GM10847 (cell line): Measurements from ENCODE around the gene SHH.

ENCODE experiments used
- POLR2A ChIP-seq: IDR thresholded peaks from 2 replicates; pipeline ENCODE4 v1.6.1; 2011; ENCODE audit not compliant: insufficient read length; ENCODE audit errors: extremely low read depth

The SHH gene

DNA sequence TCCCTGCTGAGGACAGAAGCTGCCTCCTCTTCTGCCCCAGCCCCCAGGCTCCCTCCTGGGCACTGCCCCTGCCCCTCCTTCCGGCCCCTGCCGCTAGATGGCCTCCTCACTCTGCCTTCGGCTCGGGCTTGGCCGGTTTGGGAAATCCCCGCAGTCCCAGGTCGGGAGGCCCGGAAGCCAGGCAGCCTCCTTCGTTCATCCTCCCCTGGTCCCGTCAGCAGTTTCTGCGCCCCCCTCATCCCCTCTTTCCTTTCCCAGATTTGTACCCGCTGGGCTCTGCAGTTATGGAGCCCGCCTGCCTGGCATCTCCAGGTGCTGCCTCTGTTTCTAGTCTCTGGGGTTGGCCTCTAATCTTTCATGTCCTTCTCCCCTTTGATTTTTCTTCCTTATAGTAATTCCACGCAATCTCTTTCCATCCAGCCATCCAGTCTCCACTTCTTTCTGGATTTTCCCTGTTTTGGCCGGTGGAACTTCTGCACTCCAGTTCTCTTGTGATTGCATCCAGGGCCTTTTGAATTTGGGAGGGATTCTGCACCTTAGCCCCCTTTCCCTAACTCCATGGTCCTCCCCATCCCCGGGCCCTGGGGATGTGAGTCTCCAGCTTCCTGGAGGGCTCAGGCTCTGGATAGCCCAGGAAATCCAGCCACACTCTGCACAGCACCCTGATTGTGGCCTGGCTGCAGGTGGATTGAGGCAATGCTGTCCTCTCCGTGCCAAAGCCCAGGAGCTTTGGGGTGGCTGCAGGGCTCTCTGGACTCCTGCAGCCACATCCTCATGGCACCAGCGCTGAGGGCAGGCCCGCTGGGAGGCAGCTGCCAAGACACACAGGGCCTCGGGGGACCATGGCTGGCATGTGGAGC lies 3.3 kb upstream of the SHH start:
- TF ChIP-seq POLR2A: no peak

DNA sequence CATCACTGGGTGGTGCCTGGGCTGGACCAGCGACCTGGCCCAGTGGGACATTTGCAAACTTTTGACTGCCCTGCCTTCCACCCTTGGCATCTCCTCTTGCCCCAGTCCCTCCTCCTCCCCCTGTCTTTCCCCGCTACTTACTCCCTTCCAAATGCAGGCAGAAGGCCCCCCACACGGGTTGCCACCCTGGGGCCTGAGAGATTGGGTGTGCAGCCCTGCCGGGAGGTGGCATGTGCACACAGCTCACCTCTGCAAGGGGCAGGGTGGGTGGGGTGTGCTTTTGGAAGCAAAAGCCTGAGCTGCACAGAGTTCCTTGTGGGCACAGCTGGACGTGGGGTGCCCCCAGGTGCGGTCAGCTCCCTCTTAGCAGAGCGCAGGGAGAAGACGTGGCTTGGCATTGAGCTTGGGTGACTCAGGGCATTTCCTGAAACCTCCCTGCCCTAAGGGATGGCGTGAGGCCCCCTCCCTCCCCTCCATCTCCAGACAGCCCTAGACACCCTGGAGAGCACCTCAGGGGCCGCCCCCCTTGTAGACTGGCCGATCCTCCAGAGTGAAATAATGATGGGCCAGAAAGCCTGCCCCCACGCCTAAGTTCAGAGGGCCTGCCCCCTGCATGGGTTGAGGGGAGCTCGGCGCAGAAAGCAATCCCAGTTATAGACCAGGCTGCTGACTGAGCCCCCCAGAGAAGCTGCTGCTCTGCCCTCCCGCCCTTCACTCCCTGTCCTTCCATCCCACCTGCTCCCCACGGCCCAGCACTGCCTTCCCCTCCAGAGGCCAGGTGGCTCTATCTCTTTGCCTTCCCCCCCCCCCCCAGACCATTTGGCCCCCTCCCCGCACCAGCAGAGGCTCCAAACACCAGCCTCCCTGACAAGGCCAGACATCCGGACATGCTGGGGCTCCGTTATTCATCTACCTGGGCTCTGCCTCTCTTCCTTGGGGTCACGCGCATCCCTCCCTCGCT lies 2.3 kb upstream of the SHH start:
- TF ChIP-seq POLR2A: no peak

DNA sequence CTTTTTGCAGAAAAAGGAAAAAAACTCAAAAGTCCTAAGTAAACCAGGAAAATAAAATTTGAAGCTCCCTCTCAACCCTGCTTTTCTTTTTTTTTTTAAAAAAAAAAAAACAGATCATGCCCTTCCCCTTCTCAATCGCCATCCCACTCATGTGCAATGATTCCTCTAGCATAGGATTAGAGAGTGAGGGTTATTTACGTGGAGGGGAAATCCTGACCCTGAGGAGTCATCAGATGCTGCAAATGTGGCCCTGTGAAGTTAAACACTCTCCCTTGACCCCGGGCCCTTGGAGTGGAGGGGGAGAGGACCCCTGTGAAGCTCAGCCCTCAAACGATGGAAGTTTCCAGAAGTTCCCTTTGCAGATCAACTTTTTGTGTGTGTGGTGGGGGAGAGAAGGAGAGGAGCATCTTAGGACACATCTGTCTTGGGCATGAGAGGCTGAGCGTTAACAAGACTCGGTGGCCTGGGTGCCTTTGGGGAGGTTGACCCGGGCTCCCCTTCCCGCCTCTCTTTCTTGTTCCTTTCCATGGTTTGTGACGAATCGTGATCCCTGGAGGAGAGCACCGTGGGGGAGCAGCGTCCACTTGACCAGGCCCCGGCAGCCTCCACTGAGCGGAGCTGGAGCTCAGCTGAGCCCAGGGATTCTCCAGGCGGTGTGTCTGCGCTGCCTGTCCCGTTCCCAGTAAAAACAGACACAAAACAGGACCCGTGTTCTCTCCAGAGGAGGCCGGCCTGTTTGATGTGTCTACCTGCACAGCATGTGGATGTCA lies 1.5 kb upstream of the SHH start:
- TF ChIP-seq POLR2A: no peak

DNA sequence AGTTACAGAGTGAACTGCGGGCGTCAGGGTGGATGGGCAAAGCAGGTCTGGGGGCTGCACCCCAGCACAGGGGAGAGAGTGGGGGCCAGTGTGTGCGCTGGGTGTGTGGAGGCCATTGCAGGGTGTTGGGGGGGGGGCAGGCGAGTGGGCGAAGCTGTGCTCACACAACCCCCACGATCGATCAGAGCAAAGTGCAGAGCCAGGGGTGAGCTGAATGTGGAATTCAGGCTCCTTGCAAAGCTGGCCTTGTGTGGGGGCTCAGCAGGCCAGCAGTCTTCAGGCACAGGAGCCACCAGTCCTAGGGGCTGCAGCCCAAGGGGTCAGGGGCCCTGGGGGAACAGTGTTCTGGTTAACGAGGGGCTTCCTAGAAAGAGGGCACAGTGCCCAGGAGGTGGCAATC lies 862 bp upstream of the SHH start:
- no peak for TF ChIP-seq POLR2A

DNA sequence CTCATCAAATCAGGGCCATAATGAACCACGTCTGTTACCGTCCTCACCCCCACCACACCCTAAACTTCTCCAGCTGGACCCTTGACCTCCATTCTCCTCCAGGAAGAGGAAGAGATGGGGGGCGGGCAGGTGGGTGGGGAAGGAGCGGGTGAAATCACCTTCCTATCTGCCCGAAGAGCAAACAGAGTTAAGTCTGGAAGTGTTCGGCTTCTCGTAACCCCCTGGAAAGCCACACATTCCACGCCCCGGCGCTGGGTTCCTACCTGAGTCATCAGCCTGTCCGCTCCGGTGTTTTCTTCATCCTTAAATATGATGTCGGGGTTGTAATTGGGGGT lies 736 bp downstream of the SHH start:
- TF ChIP-seq POLR2A: no peak

DNA sequence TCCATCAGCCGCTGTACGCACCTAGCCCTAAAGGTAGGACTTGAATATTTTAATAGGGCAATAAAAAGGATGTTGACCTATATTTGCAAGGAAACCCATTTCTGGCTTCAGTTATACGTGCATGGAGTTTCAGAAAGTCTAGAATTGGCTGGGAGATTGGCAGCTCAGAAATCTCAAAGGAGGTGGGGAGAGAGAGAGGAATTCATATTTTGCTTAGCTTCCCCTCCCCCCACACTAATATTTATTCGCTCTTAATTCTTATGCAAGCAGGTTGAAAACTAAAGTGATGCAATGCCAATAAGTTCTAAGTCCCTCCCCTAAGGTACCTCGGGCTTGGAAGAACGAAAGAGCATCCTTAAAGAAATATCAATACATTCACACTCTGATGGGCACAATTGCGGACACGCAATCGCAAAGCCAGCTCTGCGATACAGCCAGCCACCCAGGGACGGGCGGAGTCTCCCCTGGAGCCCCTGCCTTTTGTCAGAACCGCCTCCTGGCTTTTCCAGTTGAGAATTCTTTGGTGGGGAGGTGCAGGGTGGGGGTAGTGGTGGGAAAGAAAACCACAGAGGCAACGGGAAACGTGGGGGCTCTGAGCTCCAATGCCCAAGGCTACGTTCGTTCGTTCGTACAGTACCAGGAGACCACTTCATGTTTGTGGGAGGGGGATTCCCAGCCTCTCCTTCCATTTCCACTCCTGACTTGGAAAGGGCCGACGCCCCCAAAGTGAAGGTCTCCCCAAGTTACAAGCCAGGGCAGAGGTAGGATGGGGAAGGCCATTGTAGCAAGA lies 1.3 kb downstream of the SHH start:
- no peak for TF ChIP-seq POLR2A

DNA sequence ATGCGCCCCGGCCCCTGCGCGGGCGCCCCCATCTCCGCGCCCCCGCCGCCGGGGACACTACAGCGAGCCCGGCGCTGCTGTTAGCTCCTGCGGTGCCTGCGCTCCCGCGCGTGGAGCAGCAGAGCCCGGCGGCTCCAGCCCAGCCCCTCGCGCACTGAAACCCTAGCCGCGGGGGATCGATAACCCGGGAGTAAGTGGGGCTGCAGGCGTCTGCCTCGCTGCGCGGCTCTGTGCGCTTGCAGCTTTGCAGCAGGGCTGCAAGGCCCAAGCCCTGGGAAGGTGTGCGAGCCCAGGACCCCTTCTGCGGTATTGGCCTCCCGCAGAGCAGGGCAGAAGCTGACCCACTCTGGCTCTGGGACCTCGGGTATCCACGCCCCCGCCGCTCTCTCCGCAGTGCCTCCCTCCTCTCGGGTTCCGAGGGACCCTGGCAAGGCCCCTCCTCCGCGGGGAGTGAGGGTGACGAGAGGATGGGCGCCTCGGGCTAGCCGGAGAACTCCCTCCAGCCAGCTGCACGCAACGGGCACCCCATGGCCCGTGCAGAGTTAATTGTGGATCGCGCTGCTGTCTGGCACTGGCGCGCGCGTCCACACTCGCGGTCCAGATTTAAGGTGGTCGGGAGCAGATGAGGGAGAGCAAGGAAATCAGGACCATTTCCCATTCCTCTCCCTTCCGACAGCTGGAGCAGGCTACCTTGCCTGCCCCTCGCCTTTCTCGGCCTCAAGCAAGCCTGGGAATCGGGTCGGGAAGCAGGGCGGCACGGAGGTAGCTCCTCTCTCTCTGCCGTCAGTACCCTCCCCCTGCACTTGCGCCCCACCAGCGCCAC lies 2.1 kb downstream of the SHH start:
- TF ChIP-seq POLR2A: no peak

DNA sequence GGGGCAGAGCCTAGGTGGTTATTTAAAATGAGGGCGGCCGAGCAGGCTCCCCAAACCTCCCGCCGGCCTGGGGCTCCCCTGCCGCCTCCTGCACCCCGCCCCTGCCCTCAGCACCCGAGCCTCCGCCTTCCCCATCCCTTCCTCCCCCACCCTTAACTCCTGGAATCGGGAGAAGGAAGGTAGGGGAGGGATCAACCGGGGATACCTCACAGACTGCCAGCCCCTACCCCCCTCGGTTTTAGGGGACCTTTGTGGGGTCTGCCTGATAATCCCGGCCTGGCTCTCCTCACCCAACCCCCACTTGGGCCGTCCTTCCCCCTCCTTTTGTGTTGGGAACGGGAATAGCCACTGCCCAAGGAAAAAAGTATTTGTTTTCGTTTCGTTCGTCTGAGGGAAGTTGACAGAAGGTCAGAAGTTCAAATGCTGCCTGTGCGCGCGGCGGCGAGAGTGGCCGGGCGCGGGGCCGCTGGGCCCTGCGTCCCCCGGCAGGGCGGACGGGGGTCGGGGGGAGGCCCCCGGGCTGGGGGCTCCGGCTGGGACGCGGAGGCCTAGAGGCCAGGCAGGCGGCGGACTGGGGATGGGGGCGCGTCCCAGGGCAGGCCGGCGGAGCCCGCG lies 2.8 kb downstream of the SHH start:
- no peak for TF ChIP-seq POLR2A

DNA sequence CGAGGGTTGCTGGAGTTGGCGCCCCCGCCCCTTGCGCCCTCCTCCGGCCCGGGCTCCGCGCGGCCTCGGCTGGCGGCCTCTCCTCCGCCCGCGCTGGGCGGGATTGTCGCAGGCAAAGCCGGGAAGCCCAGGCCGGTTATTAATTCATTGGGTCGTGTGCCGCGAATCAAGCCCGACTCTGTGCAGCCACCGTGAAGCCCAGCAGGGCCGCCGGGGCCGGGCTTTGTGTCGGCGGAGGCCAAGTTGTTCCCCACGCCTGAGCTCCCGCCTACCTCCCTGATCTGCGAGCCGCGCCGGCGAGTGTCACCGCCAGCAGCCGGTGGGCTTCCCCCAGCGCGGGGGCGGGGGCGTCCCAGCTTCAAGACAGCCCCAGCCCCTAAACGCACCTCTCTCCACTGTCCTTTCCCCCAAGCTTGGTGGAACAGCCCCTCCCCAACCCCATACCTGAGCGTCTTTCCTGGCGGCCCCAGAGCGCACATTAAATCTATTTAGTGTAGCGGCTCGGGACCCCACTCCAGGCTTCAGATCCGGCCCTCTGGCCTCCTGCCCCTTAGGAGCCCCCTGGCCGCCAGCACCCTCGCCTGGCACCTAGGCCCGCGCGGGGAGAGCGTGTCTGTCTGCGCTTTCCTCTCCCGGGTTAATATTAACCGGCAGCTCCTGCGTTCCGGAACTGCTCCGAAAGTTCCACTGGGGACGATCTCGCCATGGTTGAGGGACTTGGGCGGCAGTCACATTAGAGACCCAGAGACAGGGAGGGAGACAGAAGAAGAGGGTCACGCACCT lies 3.5 kb downstream of the SHH start:
- no peak for TF ChIP-seq POLR2A

DNA sequence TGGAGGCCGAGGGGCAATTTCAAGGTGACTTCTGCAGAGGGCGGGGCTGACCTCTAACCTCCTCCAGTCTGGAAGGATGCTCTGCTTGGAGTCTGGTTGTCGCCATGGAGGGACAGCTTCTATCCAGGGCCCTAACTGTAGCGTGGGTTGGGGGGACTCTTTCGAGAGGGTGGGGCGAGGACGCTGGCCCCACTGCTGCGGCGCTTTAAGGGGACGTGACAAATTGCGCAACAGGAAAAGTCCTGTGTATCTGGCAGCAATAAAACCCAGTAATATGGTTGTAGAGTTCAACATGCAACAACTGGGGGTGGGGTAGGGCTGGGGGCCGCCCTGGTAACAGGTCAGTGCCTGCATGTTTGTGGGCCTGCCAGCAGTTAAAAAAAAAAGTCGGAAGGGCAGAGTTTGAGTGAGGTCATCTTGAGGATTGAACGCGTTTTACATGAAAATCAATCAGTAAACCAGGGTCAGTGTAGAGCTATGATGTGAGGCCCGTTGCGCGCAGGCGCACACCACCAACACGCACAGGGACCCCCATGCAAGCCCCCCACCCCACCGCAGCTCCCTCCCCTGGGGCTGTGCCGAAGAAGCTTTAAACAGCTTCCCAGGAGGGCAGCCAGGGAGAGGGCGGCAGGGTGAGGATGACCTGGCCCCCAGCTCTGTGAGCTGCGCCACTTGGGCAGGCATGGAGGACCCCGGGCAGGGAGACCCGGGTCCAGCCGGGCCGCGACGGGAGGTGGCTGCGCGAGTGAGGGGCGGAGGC lies 4.3 kb downstream of the SHH start:
- no peak for TF ChIP-seq POLR2A

DNA sequence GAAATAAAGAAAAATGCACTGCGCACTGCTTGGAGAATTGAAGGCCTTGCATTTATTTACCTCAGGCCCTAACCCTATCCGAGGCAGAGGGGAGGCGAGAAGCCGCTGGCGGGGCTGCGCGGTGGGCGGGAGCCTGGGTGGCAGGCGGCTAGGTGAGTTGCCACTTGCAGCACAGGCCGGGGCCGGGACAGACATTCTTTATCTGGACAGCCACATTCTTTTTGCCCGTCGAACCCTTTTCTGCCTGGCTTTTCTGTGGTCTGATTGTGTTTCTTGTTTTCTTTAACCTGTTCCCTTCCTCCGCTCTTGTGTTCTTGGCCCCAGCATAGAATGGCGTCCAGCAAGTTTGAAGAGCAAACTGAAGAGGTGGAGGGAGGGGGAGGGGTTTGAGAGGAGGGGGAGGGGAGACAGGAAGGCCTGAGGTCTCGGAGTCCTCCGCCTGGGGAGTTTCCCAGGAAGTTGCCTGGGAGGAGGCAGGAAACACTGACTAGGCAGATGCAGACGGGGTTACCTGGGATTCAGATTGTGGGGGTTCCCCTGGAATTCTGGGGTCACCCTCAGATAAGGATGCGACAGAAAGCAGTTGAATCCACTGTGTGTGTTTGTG lies 5.1 kb downstream of the SHH start:
- no peak for TF ChIP-seq POLR2A
